Osteocyte (in vitro differentiated cells): Measurements from ENCODE around the gene ITIH5. TPM values are rescaled to one million over a fixed set of nuclear protein-coding genes. Genes with fewer than 3 reads are reported as not detected.

Source experiments
- DNase-seq: peaks from one replicate; pipeline ENCODE4 v3.0.0; 2021; ENCODE audit warnings: mixed read lengths; ENCODE audit not compliant: unreplicated experiment; ENCODE audit errors: extremely low spot score
- H3K27ac Mint-ChIP-seq: one replicate; pipeline ENCODE4 v1.8.0; 2021; ENCODE audit warnings: mild to moderate bottlenecking, mixed read lengths; ENCODE audit not compliant: unreplicated experiment
- H3K27me3 Mint-ChIP-seq: one replicate; pipeline ENCODE4 v1.8.0; 2021; ENCODE audit warnings: mixed read lengths; ENCODE audit not compliant: unreplicated experiment
- H3K36me3 Mint-ChIP-seq: one replicate; pipeline ENCODE4 v1.8.0; 2021; ENCODE audit warnings: mixed read lengths; ENCODE audit not compliant: unreplicated experiment
- H3K4me1 Mint-ChIP-seq: one replicate; pipeline ENCODE4 v1.8.0; 2021; ENCODE audit warnings: mixed read lengths; ENCODE audit not compliant: unreplicated experiment
- H3K4me3 Mint-ChIP-seq: one replicate; pipeline ENCODE4 v1.8.0; 2021; ENCODE audit warnings: mild to moderate bottlenecking, moderate library complexity, mixed read lengths; ENCODE audit not compliant: unreplicated experiment
- H3K9me3 Mint-ChIP-seq: one replicate; pipeline ENCODE4 v1.8.0; 2021; ENCODE audit warnings: mixed read lengths; ENCODE audit not compliant: unreplicated experiment
- total RNA-seq: library from RNA; stranded (reverse); gene quantifications from 2 replicates; pipeline ENCODE4 v1.2.1, GENCODE V29; 2021
- TF ChIP-seq, protein P1 (sequence below): fragments of 200-600 bp; sonication (generic); IDR thresholded peaks from 2 replicates; pipeline ENCODE4 v1.5.0; 2021; ENCODE audit warnings: antibody characterized with exemption, mild to moderate bottlenecking, moderate library complexity

ITIH5 gene
- total RNA-seq, 1 donor from 2014 or later, result 0.35 TPM

DNA sequence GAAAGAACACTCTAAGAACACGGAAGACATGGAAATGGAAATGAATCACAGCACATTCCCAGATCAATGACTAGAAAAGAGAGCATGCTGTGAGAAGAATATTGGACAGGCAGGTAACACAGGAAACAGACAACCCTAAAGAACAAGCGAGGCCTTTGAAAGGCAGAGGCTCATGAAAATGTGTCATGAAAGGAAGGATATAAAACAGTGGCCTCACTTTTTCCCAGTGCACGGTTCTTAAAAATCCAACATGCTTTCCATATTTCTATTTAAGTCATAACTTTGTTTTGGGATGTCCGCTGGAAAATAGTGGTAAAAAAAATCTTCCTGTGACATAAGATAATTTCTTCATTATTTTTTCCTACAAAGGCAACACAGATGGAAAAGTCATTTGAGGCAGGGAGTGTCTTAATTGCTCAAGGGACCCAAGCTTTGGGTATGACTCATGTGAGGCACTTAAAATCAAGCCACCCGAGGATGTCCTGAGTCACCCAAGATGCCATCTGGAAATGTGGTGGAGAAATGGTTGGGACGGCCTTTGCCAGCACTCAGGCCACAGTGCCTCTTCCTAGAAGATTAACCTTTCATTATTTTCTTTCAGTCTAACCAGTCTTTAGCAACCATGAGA, 17.0 kb downstream of the ITIH5 start:
- Mint-ChIP-seq H3K4me1 (no peaks in the 10 kb centered on the region), H3K36me3 (no peaks in the 10 kb centered on the region), H3K27ac (no peak overlapping the region), H3K9me3 (no peaks in the 10 kb centered on the region), H3K4me3 (no peak overlapping the region), H3K27me3 (no peaks in the 10 kb centered on the region)
- DNase-seq, result no peak
- TF ChIP-seq, protein P1, sequence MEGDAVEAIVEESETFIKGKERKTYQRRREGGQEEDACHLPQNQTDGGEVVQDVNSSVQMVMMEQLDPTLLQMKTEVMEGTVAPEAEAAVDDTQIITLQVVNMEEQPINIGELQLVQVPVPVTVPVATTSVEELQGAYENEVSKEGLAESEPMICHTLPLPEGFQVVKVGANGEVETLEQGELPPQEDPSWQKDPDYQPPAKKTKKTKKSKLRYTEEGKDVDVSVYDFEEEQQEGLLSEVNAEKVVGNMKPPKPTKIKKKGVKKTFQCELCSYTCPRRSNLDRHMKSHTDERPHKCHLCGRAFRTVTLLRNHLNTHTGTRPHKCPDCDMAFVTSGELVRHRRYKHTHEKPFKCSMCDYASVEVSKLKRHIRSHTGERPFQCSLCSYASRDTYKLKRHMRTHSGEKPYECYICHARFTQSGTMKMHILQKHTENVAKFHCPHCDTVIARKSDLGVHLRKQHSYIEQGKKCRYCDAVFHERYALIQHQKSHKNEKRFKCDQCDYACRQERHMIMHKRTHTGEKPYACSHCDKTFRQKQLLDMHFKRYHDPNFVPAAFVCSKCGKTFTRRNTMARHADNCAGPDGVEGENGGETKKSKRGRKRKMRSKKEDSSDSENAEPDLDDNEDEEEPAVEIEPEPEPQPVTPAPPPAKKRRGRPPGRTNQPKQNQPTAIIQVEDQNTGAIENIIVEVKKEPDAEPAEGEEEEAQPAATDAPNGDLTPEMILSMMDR, result no peak

DNA sequence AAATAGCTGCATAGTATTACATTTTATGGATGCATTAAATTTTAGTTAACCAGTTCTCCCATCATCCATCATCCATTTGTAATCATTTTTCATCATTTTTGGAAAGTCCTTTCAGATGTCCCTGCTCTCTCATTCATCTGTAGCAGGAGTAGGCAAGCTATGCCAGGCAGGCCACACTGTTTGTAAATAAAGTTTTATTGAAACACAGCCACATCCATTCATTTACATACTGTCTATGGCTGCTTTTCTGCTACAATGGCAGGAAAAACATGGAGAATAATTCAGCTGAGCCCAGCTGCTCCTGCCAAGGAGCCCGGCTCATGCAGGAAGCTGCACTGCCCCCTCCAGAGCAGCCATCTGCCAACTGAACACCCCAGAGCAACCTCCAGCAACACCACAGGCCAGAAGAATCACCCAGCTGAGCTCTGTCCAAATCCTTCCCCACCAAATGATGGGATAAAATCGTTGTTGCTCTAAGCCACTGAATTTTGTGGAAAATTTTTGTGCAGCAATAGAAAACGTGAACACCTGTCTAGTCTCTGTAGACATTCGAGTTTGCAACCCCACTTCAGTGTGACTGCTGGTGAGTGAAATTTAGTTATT, 19.6 kb downstream of the ITIH5 start:
- H3K27me3 Mint-ChIP-seq, result no peaks in the 10 kb centered on the region
- H3K36me3 Mint-ChIP-seq, result no peaks in the 10 kb centered on the region
- TF ChIP-seq, protein P1, result no peak
- H3K27ac Mint-ChIP-seq, result no peak overlapping the region
- no peak for DNase-seq
- no peaks in the 10 kb centered on the region for H3K4me1 Mint-ChIP-seq
- no peaks in the 10 kb centered on the region for H3K9me3 Mint-ChIP-seq
- H3K4me3 Mint-ChIP-seq, result no peak overlapping the region

DNA sequence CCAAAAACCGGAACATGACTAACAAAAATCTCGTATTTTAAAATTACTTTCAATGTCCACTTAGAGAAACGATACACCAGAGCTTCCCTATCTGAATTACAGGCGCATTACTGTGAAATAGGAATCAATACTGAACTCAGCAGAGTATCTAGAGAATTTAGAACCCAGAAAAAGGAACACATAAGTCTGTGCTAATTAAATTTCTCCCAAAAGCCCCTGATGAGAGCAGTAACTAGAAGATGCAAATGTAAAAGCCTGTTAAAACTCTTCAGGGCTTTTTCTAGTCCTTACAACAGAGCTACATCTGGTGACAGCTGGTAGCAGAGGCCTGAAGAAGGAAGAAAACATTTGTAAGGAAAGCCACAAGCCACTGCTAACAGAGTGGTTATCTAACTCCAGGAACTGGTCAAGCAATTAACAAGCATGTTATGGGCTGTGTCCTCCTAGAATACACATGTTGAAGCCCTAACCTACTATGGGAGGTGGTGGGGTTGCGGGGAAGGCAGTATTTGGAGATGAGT, 24.2 kb downstream of the ITIH5 start:
- H3K36me3 Mint-ChIP-seq, result no peaks in the 10 kb centered on the region
- TF ChIP-seq, protein P1, result no peak
- H3K4me1 Mint-ChIP-seq, result no peaks in the 10 kb centered on the region
- no peak overlapping the region for H3K27ac Mint-ChIP-seq
- H3K9me3 Mint-ChIP-seq, result peaks cover 13% of the 10 kb centered on the region
- H3K27me3 Mint-ChIP-seq, result no peaks in the 10 kb centered on the region
- no peak overlapping the region for H3K4me3 Mint-ChIP-seq
- DNase-seq, result no peak

DNA sequence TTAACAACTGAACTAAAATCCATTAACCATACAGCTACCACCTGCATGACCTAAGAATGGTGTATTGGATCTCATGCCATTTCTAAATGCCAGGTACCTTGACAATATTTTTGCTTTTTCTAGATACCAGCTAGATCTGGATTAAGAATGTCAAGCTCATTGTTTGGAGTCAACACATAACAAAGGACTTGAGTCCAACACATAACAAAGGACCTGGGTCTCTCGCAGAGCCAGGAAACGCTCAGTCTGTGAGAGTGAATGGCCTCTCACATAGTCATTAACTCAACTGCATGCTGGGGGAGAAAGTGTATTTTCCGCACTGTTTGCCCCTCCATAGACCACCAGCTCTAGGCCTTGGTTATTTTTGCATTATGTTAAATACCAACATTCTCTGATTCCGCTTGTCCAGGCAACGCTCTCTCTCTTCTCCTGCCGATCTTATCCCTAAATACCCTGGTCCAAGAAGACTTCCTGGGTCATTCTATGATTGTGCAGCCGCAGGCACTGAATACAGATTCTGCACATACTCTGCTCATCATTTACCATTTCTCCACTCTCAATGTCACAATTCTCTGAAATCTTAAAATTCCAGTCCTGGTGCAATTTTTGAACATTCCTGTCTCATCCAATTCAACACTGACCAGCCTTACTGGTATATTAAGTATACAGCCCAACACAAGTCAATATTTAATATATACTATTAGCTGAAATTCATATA, 31.2 kb downstream of the ITIH5 start:
- H3K4me1 Mint-ChIP-seq, result no peaks in the 10 kb centered on the region
- no peak overlapping the region for H3K4me3 Mint-ChIP-seq
- TF ChIP-seq, protein P1, result no peak
- no peaks in the 10 kb centered on the region for H3K27me3 Mint-ChIP-seq
- peaks cover 20% of the 10 kb centered on the region for H3K9me3 Mint-ChIP-seq
- H3K36me3 Mint-ChIP-seq, result no peaks in the 10 kb centered on the region
- no peak overlapping the region for H3K27ac Mint-ChIP-seq
- DNase-seq, result no peak
